ENCODE data around the gene LAG3. TPM values are rescaled to one million over a fixed set of nuclear protein-coding genes. Genes with fewer than 3 reads are reported as not detected.

LAG3 gene
- total RNA-seq, 2 donors from 2014 or later: 45.6 to 206 TPM

GRCh38 chr12:6784296-6784695 is 12.0 kb downstream of the LAG3 start:
- Mint-ChIP-seq H3K27me3 (no peaks in the 10 kb centered on the region), H3K27ac (peak overlapping the region; percentile 15), H3K4me3 (peak overlapping the region; percentile 25), H3K36me3 (ENCODE audit: low read depth) (peaks cover under 1% of the 10 kb centered on the region), H3K4me1 (peaks cover 48% of the 10 kb centered on the region), H3K9me3 (no peaks in the 10 kb centered on the region)
- peak; percentile 33 for ATAC-seq (replicated peaks)

GRCh38 chr12:6784761-6785160 is 12.4 kb downstream of the LAG3 start:
- no peak for ATAC-seq (replicated peaks)
- Mint-ChIP-seq H3K36me3 (ENCODE audit: low read depth) (peaks cover 5% of the 10 kb centered on the region), H3K4me3 (peak overlapping the region; percentile 25), H3K27ac (no peak overlapping the region), H3K4me1 (peaks cover 44% of the 10 kb centered on the region), H3K27me3 (no peaks in the 10 kb centered on the region), H3K9me3 (no peaks in the 10 kb centered on the region)

GRCh38 chr12:6786416-6787094 is 14.2 kb downstream of the LAG3 start:
- Mint-ChIP-seq H3K9me3 (no peaks in the 10 kb centered on the region), H3K4me1 (peaks cover 38% of the 10 kb centered on the region), H3K36me3 (ENCODE audit: low read depth) (peaks cover 23% of the 10 kb centered on the region), H3K4me3 (peak overlapping the region; percentile 78), H3K27ac (peak overlapping the region; percentile 78), H3K27me3 (no peaks in the 10 kb centered on the region)
- no peak for ATAC-seq (replicated peaks)

- peak overlapping the region; percentile 78 for H3K4me3 Mint-ChIP-seq
- H3K4me1 Mint-ChIP-seq: peaks cover 41% of the 10 kb centered on the region
- peak overlapping the region; percentile 78 for H3K27ac Mint-ChIP-seq
- H3K27me3 Mint-ChIP-seq: no peaks in the 10 kb centered on the region
- no peak for ATAC-seq (replicated peaks)
- H3K9me3 Mint-ChIP-seq: no peaks in the 10 kb centered on the region
- H3K36me3 Mint-ChIP-seq (ENCODE audit: low read depth): peaks cover 31% of the 10 kb centered on the region
These were observed 15.0 kb downstream of the LAG3 start for GRCh38 chr12:6787309-6787708.

- Mint-ChIP-seq H3K27me3 (no peaks in the 10 kb centered on the region), H3K4me1 (peaks cover 43% of the 10 kb centered on the region), H3K9me3 (no peaks in the 10 kb centered on the region), H3K36me3 (ENCODE audit: low read depth) (peaks cover 50% of the 10 kb centered on the region), H3K4me3 (peak within 1 kb of the TSS; percentile 100), H3K27ac (peak within 1 kb of the TSS; percentile 84)
- ATAC-seq (replicated peaks): peak; percentile 79
These were observed 16.9 kb downstream of the LAG3 start, which contains the start of gene CD4 for GRCh38 chr12:6788972-6789924. CD4 (plus strand) TSS chr12:6789528; CDS start chr12:6800139, 10,611 bp downstream.

GRCh38 chr12:6790496-6791150 is 18.3 kb downstream of the LAG3 start:
- Mint-ChIP-seq H3K4me3 (peak overlapping the region; percentile 100), H3K27me3 (no peaks in the 10 kb centered on the region), H3K9me3 (no peaks in the 10 kb centered on the region), H3K4me1 (peaks cover 48% of the 10 kb centered on the region), H3K36me3 (ENCODE audit: low read depth) (peaks cover 64% of the 10 kb centered on the region), H3K27ac (peak overlapping the region; percentile 84)
- ATAC-seq (replicated peaks): peak; percentile 49

- peak overlapping the region; percentile 100 for H3K4me3 Mint-ChIP-seq
- H3K36me3 Mint-ChIP-seq (ENCODE audit: low read depth): peaks cover 78% of the 10 kb centered on the region
- no peaks in the 10 kb centered on the region for H3K27me3 Mint-ChIP-seq
- no peaks in the 10 kb centered on the region for H3K9me3 Mint-ChIP-seq
- peaks cover 51% of the 10 kb centered on the region for H3K4me1 Mint-ChIP-seq
- ATAC-seq (replicated peaks): peak; percentile 7
- H3K27ac Mint-ChIP-seq: peak overlapping the region; percentile 84
These were observed 19.7 kb downstream of the LAG3 start for GRCh38 chr12:6791931-6792520.

- peaks cover 84% of the 10 kb centered on the region for H3K36me3 Mint-ChIP-seq (ENCODE audit: low read depth)
- ATAC-seq (replicated peaks): peak; percentile 18
- H3K4me3 Mint-ChIP-seq: peak overlapping the region; percentile 100
- peaks cover 54% of the 10 kb centered on the region for H3K4me1 Mint-ChIP-seq
- H3K9me3 Mint-ChIP-seq: no peaks in the 10 kb centered on the region
- H3K27ac Mint-ChIP-seq: peak overlapping the region; percentile 84
- H3K27me3 Mint-ChIP-seq: no peaks in the 10 kb centered on the region
These were observed 20.3 kb downstream of the LAG3 start for GRCh38 chr12:6792522-6793201.

GRCh38 chr12:6795088-6795487 is 22.8 kb downstream of the LAG3 start:
- Mint-ChIP-seq H3K9me3 (no peaks in the 10 kb centered on the region), H3K4me3 (peak overlapping the region; percentile 100), H3K27ac (peak overlapping the region; percentile 72), H3K36me3 (ENCODE audit: low read depth) (peaks cover 100% of the 10 kb centered on the region), H3K4me1 (peaks cover 41% of the 10 kb centered on the region), H3K27me3 (no peaks in the 10 kb centered on the region)
- no peak for ATAC-seq (replicated peaks)

GRCh38 chr12:6796576-6796975 is 24.3 kb downstream of the LAG3 start:
- no peak for ATAC-seq (replicated peaks)
- peaks cover 41% of the 10 kb centered on the region for H3K4me1 Mint-ChIP-seq
- peak overlapping the region; percentile 16 for H3K27ac Mint-ChIP-seq
- no peaks in the 10 kb centered on the region for H3K27me3 Mint-ChIP-seq
- H3K36me3 Mint-ChIP-seq (ENCODE audit: low read depth): peaks cover 91% of the 10 kb centered on the region
- peak overlapping the region; percentile 6 for H3K4me3 Mint-ChIP-seq
- no peaks in the 10 kb centered on the region for H3K9me3 Mint-ChIP-seq

- Mint-ChIP-seq H3K36me3 (ENCODE audit: low read depth) (peaks cover 87% of the 10 kb centered on the region), H3K27ac (no peak overlapping the region), H3K27me3 (no peaks in the 10 kb centered on the region), H3K4me3 (no peak overlapping the region), H3K4me1 (peaks cover 24% of the 10 kb centered on the region), H3K9me3 (no peaks in the 10 kb centered on the region)
- ATAC-seq (replicated peaks): no peak
These were observed 26.8 kb downstream of the LAG3 start for GRCh38 chr12:6799147-6799546.

- Mint-ChIP-seq H3K4me1 (peaks cover 11% of the 10 kb centered on the region), H3K9me3 (no peaks in the 10 kb centered on the region), H3K27me3 (no peaks in the 10 kb centered on the region), H3K27ac (no peak overlapping the region), H3K36me3 (ENCODE audit: low read depth) (peaks cover 92% of the 10 kb centered on the region), H3K4me3 (no peak overlapping the region)
- no peak for ATAC-seq (replicated peaks)
These were observed 34.9 kb downstream of the LAG3 start for GRCh38 chr12:6807170-6807569.

- Mint-ChIP-seq H3K4me3 (no peak overlapping the region), H3K27me3 (no peaks in the 10 kb centered on the region), H3K36me3 (ENCODE audit: low read depth) (peaks cover 94% of the 10 kb centered on the region), H3K9me3 (no peaks in the 10 kb centered on the region), H3K4me1 (peaks cover 11% of the 10 kb centered on the region), H3K27ac (no peak overlapping the region)
- no peak for ATAC-seq (replicated peaks)
These were observed 36.7 kb downstream of the LAG3 start for GRCh38 chr12:6809056-6809455.
